ENCODE data around the gene HGD. TPM values are rescaled to one million over a fixed set of nuclear protein-coding genes. Genes with fewer than 3 reads are reported as not detected.

The HGD gene
- total and polyA plus RNA-seq, 7 experiments from 2014 or later = 0.44 to 4.9 (median 2.6) TPM; not detected in 2

DNA sequence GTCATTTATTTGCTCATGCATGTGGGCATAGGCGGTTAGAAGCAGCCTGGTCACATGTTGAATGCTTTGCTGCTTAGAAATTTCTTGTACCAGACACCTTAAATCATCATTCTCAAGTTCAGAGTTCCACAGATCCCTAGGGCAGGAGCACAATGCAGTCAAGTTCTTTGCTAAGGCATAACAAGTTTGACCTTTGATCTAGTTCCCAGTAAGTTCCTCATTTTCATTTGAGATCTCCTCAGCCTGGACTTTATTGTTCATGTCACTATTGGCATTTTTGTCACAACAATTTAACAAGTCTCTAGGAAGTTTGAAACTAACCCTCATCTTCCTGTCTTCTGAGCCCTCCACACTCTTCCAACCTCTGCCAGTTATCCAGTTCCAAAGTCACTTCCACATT, 22.8 kb downstream of the HGD start:
- ChIA-PET POLR2A (no interaction called here), CTCF (no interaction called here)
- Histone ChIP-seq H3K27ac (ENCODE audit: low read depth, low read length) (no peak overlapping the region), H3K36me3 (ENCODE audit: control insufficient read depth in 2 of 3, insufficient read depth in 3 of 3, low read length in 3 of 3) (no peaks in the 10 kb centered on the region), H3K4me1 (ENCODE audit: control insufficient read depth in 2 of 2, insufficient read depth in 2 of 2, low read length in 2 of 2) (no peaks in the 10 kb centered on the region), H3K4me3 (ENCODE audit: low read length) (no peak overlapping the region), H3K9me3 (ENCODE audit: control insufficient read depth in 2 of 3, low read length in 3 of 3) (no peaks in the 10 kb centered on the region), H3K27me3 (ENCODE audit: control insufficient read depth in 2 of 2, insufficient read depth in 2 of 2, low read length in 2 of 2) (no peaks in the 10 kb centered on the region)
- Mint-ChIP-seq H3K27me3 (peaks cover 4 to 14% (median 8%) of the 10 kb centered on the region in 5 donors), H3K4me3 (no peak overlapping the region), H3K27ac (peak overlapping the region in 1 of 9 donors; percentile 9), H3K4me1 (peaks cover 0 to 3% (median 0%) of the 10 kb centered on the region in 7 donors), H3K9me3 (peaks cover 0 to 10% (median 2%) of the 10 kb centered on the region in 11 donors), H3K36me3 (peaks cover 0 to 29% (median 15%) of the 10 kb centered on the region in 5 donors)
- intact Hi-C loops (cut with micrococcal nuclease) = no loop called here
- DNase-seq (no peak), ATAC-seq (no peak)

DNA sequence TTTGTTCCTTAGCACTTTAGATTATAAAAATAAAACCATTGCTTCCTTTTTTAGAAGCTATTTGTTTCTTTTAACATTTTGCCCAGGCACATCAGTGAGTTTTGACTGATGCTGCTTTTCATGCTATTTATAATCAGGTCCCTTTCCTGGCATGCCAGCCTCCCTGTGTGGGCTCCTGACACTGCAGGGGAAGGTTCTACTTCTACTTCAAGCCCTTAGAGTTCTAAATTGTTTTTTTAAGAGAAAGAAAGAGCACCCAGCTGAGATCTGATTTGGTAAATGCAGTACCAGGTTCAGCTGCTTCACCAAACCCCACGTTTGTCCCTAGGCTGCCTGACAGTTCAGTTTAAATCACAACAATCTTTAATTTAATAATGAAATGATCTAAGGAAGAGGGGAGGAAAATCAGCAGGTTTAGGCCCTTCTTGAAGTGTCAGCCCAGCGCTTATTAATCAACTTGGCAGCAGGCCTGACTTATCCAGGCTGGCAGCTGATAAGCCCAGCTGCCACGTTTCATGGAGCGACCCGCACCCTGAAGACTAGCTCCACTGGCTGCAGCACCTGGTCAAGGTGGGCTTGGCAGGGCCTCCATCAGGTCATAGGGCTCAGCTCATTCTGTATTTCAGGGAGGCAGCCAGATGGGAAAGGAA, 29.0 kb downstream of the HGD start:
- ATAC-seq (no peak), DNase-seq (no peak)
- H3K36me3 ChIP-seq (ENCODE audit: control insufficient read depth in 2 of 3, insufficient read depth in 3 of 3, low read length in 3 of 3) = no peaks in the 10 kb centered on the region
- intact Hi-C loops (cut with micrococcal nuclease) = no loop called here
- H3K27ac ChIP-seq (ENCODE audit: low read depth, low read length) = no peak overlapping the region
- CTCF ChIA-PET = interaction anchor here (0.5 to 0.6 kb wide), 2 partner anchors 88 to 151 kb away, joined by 3 read pairs; no protein-coding TSS in a partner anchor
- H3K9me3 ChIP-seq (ENCODE audit: control insufficient read depth in 2 of 3, low read length in 3 of 3) = no peaks in the 10 kb centered on the region
- no peak overlapping the region for H3K27ac Mint-ChIP-seq
- POLR2A ChIA-PET = no interaction called here
- no peak overlapping the region for H3K4me3 Mint-ChIP-seq
- no peaks in the 10 kb centered on the region for H3K4me1 ChIP-seq (ENCODE audit: control insufficient read depth in 2 of 2, insufficient read depth in 2 of 2, low read length in 2 of 2)
- peaks cover 0 to 4% (median 0%) of the 10 kb centered on the region in 7 donors for H3K4me1 Mint-ChIP-seq
- peaks cover 0 to 33% (median 12%) of the 10 kb centered on the region in 5 donors for H3K36me3 Mint-ChIP-seq
- H3K9me3 Mint-ChIP-seq = peaks cover 0 to 5% (median 0%) of the 10 kb centered on the region in 11 donors
- no peak overlapping the region for H3K4me3 ChIP-seq (ENCODE audit: low read length)
- H3K27me3 ChIP-seq (ENCODE audit: control insufficient read depth in 2 of 2, insufficient read depth in 2 of 2, low read length in 2 of 2) = no peaks in the 10 kb centered on the region
- H3K27me3 Mint-ChIP-seq = peaks cover 0 to 3% (median 0%) of the 10 kb centered on the region in 5 donors

GRCh38 chr3:120652281-120652680, 29.8 kb downstream of the HGD start:
- Mint-ChIP-seq H3K27ac (peak overlapping the region in 1 of 9 donors; percentile 21), H3K4me3 (no peak overlapping the region), H3K4me1 (peaks cover 0 to 4% (median 0%) of the 10 kb centered on the region in 7 donors), H3K9me3 (peaks cover 0 to 5% (median 0%) of the 10 kb centered on the region in 11 donors), H3K36me3 (peaks cover 0 to 29% (median 13%) of the 10 kb centered on the region in 5 donors), H3K27me3 (peaks cover 0 to 3% (median 0%) of the 10 kb centered on the region in 5 donors)
- Histone ChIP-seq H3K36me3 (ENCODE audit: control insufficient read depth in 2 of 3, insufficient read depth in 3 of 3, low read length in 3 of 3) (no peaks in the 10 kb centered on the region), H3K9me3 (ENCODE audit: control insufficient read depth in 2 of 3, low read length in 3 of 3) (no peaks in the 10 kb centered on the region), H3K4me3 (ENCODE audit: low read length) (no peak overlapping the region), H3K4me1 (ENCODE audit: control insufficient read depth in 2 of 2, insufficient read depth in 2 of 2, low read length in 2 of 2) (no peaks in the 10 kb centered on the region), H3K27me3 (ENCODE audit: control insufficient read depth in 2 of 2, insufficient read depth in 2 of 2, low read length in 2 of 2) (no peaks in the 10 kb centered on the region), H3K27ac (ENCODE audit: low read depth, low read length) (no peak overlapping the region)
- intact Hi-C loops (cut with micrococcal nuclease) = no loop called here
- CTCF ChIA-PET = no interaction called here
- ATAC-seq (no peak), DNase-seq (no peak)
- POLR2A ChIA-PET = no interaction called here

- no peak overlapping the region for H3K4me3 Mint-ChIP-seq
- ChIA-PET CTCF (no interaction called here), POLR2A (no interaction called here)
- no peaks in the 10 kb centered on the region for H3K36me3 ChIP-seq (ENCODE audit: control insufficient read depth in 2 of 3, insufficient read depth in 3 of 3, low read length in 3 of 3)
- intact Hi-C loops (cut with micrococcal nuclease) = no loop called here
- H3K4me1 Mint-ChIP-seq = peaks cover 0 to 4% (median 0%) of the 10 kb centered on the region in 7 donors
- ATAC-seq = no peak
- peaks cover 0 to 23% (median 9%) of the 10 kb centered on the region in 5 donors for H3K36me3 Mint-ChIP-seq
- DNase-seq = no peak
- H3K4me3 ChIP-seq (ENCODE audit: low read length) = no peak overlapping the region
- H3K4me1 ChIP-seq (ENCODE audit: control insufficient read depth in 2 of 2, insufficient read depth in 2 of 2, low read length in 2 of 2) = no peaks in the 10 kb centered on the region
- no peaks in the 10 kb centered on the region for H3K27me3 ChIP-seq (ENCODE audit: control insufficient read depth in 2 of 2, insufficient read depth in 2 of 2, low read length in 2 of 2)
- no peaks in the 10 kb centered on the region for H3K9me3 ChIP-seq (ENCODE audit: control insufficient read depth in 2 of 3, low read length in 3 of 3)
- peaks cover 0 to 4% (median 0%) of the 10 kb centered on the region in 11 donors for H3K9me3 Mint-ChIP-seq
- H3K27ac ChIP-seq (ENCODE audit: low read depth, low read length) = no peak overlapping the region
- H3K27ac Mint-ChIP-seq = no peak overlapping the region
- H3K27me3 Mint-ChIP-seq = peaks cover 0 to 3% (median 0%) of the 10 kb centered on the region in 5 donors
These were observed 31.7 kb downstream of the HGD start for GRCh38 chr3:120650311-120650710.

DNA sequence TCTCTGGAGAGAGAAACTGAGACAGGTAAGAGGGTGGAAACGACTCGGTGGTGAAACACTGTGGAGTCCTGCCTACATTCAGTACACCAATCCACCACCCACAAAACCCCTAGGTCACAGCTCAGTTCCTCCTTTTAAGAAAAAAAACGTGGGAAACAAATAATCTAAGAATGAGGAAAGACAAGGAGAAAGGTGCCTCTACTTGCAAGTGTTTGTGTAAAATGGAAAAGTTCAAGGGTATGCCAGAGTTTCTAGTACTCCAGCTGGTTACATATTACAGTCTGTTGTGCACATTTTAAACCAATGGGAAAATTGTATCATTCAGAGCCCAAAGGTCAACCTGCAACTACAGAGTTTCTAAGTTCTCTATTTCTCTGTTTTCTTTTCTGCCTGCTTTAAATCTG, 32.2 kb downstream of the HGD start:
- no peaks in the 10 kb centered on the region for H3K9me3 ChIP-seq (ENCODE audit: control insufficient read depth in 2 of 3, low read length in 3 of 3)
- H3K27me3 ChIP-seq (ENCODE audit: control insufficient read depth in 2 of 2, insufficient read depth in 2 of 2, low read length in 2 of 2) = no peaks in the 10 kb centered on the region
- no peak overlapping the region for H3K27ac Mint-ChIP-seq
- CTCF ChIA-PET = no interaction called here
- H3K4me1 ChIP-seq (ENCODE audit: control insufficient read depth in 2 of 2, insufficient read depth in 2 of 2, low read length in 2 of 2) = no peaks in the 10 kb centered on the region
- H3K4me3 Mint-ChIP-seq = no peak overlapping the region
- H3K36me3 ChIP-seq (ENCODE audit: control insufficient read depth in 2 of 3, insufficient read depth in 3 of 3, low read length in 3 of 3) = no peaks in the 10 kb centered on the region
- H3K4me3 ChIP-seq (ENCODE audit: low read length) = no peak overlapping the region
- H3K9me3 Mint-ChIP-seq = peaks cover 0 to 4% (median 0%) of the 10 kb centered on the region in 11 donors
- H3K36me3 Mint-ChIP-seq = peaks cover 0 to 18% (median 9%) of the 10 kb centered on the region in 5 donors
- ATAC-seq (no peak), DNase-seq (no peak)
- H3K4me1 Mint-ChIP-seq = peaks cover 0 to 4% (median 0%) of the 10 kb centered on the region in 7 donors
- H3K27me3 Mint-ChIP-seq = peaks cover 0 to 3% (median 0%) of the 10 kb centered on the region in 5 donors
- intact Hi-C loops (cut with micrococcal nuclease) = no loop called here
- POLR2A ChIA-PET = no interaction called here
- H3K27ac ChIP-seq (ENCODE audit: low read depth, low read length) = no peak overlapping the region

GRCh38 chr3:120648290-120648689, 33.7 kb downstream of the HGD start:
- Mint-ChIP-seq H3K9me3 (peaks cover 0 to 1% (median 0%) of the 10 kb centered on the region in 11 donors), H3K27ac (no peak overlapping the region), H3K36me3 (peaks cover 0 to 18% (median 7%) of the 10 kb centered on the region in 5 donors), H3K4me3 (no peak overlapping the region), H3K4me1 (no peaks in the 10 kb centered on the region), H3K27me3 (peaks cover 0 to 3% (median 0%) of the 10 kb centered on the region in 5 donors)
- no peak for DNase-seq
- Histone ChIP-seq H3K36me3 (ENCODE audit: control insufficient read depth in 2 of 3, insufficient read depth in 3 of 3, low read length in 3 of 3) (no peaks in the 10 kb centered on the region), H3K4me1 (ENCODE audit: control insufficient read depth in 2 of 2, insufficient read depth in 2 of 2, low read length in 2 of 2) (no peaks in the 10 kb centered on the region), H3K27ac (ENCODE audit: low read depth, low read length) (no peak overlapping the region), H3K4me3 (ENCODE audit: low read length) (no peak overlapping the region), H3K27me3 (ENCODE audit: control insufficient read depth in 2 of 2, insufficient read depth in 2 of 2, low read length in 2 of 2) (no peaks in the 10 kb centered on the region), H3K9me3 (ENCODE audit: control insufficient read depth in 2 of 3, low read length in 3 of 3) (no peaks in the 10 kb centered on the region)
- ATAC-seq = no peak
- POLR2A ChIA-PET = no interaction called here
- intact Hi-C loops (cut with micrococcal nuclease) = no loop called here
- CTCF ChIA-PET = no interaction called here
